Body of pancreas (tissue), 4 donors: ENCODE results near the gene PYGO2. TPM values are rescaled to one million over a fixed set of nuclear protein-coding genes. Genes with fewer than 3 reads are reported as not detected.

ENCODE experiments used
- ATAC-seq: fragments of 150-250 bp; one replicate; pipeline ENCODE4 v1.9.1; 2016
- DNase-seq, 4 donors: peaks; one replicate each; pipeline ENCODE4 v3.0.0-alpha.2; 2019
- H3K27ac ChIP-seq, 4 donors: fragments of 200-600 bp; sonication (generic); 1 replicate in 3 of 4; 2 replicates in 1 of 4; pipeline versions ENCODE4 v1.5.1 to v1.6.1; 2016 to 2019; ENCODE audit warnings: mild to moderate bottlenecking in 1 of 4, mixed read lengths in 1 of 4, moderate library complexity in 1 of 4
- H3K27me3 ChIP-seq, 2 donors: fragments of 200-600 bp; sonication (generic); one replicate each; pipeline ENCODE4 v1.6.0; 2016; ENCODE audit warnings: mild to moderate bottlenecking in 1 of 2
- H3K36me3 ChIP-seq, 2 donors: fragments of 200-600 bp; sonication (generic); replicated peaks in 1 of 2; 2 replicates each; pipeline ENCODE4 v1.5.1; 2016; ENCODE audit warnings: low read depth in 2 of 2; ENCODE audit not compliant: insufficient read depth in 1 of 2
- H3K4me1 ChIP-seq: fragments of 200-600 bp; sonication (generic); one replicate; pipeline ENCODE4 v1.6.0; 2016
- H3K4me3 ChIP-seq, 2 donors: fragments of 200-600 bp; sonication (generic); 1 replicate in 1 of 2; 2 replicates in 1 of 2; pipeline ENCODE4 v1.5.1; 2016 to 2019
- H3K9me3 ChIP-seq, 3 donors: fragments of 200-600 bp; sonication (generic); 1 replicate in 2 of 3; 2 replicates in 1 of 3; pipeline ENCODE4 v1.5.1; 2016
- CTCF ChIP-seq, 7 experiments: fragments of 450-650 bp in 4 of 7; fragments of 200-600 bp in 3 of 7; sonication (generic) in 3 of 7; IDR thresholded peaks; one replicate each; pipeline ENCODE4 v1.5.1; 2016 to 2019; ENCODE audit warnings: antibody characterized with exemption in 7 of 7
- POLR2A ChIP-seq, 3 donors: fragments of 450-650 bp; IDR thresholded peaks; one replicate each; pipeline ENCODE4 v1.6.1; 2016; ENCODE audit warnings: antibody characterized with exemption in 3 of 3, mild to moderate bottlenecking in 2 of 3
- WGBS, 2 donors: methylation state at CpG; one replicate each; pipeline ENCODE4 v1.1.5; 2017; 5-methylcytosine and 5-hydroxymethylcytosine counted together
- intact Hi-C: fragments of 100-400 bp; cut with DNase I; formaldehyde crosslinking; loops from one replicate; pipeline ENCODE4 v1.15.1; 2023
- total RNA-seq, 2 donors: library from RNA; depleted of rRNA; stranded (reverse); fragments of >200 nt; gene quantifications; one replicate each; pipeline ENCODE4 v1.1.0, GENCODE V29; 2016

PYGO2 gene
- total RNA-seq, 2 donors from 2014 or later = 10.9 to 15.2 TPM

- intact Hi-C loops = no loop called here
Measured at GRCh38 chr1:154937988-154938386, 23.6 kb downstream of the PYGO2 start.

GRCh38 chr1:154937085-154937987 is 24.2 kb downstream of the PYGO2 start:
- DNase-seq (peak; percentile 88 to 92 (median 90)), ATAC-seq (peak; percentile 85)
- H3K27me3 ChIP-seq = no peaks in the 10 kb centered on the region
- H3K27ac ChIP-seq = peak overlapping the region; percentile 96 to 100 (median 98)
- intact Hi-C loops = no loop called here
- no peaks in the 10 kb centered on the region for H3K9me3 ChIP-seq
- TF ChIP-seq POLR2A (IDR thresholded peaks at IDR 0.05) (peak in 1 of 3 donors; percentile 65), CTCF (IDR thresholded peaks at IDR 0.05) (peak in 5 of 7 experiments; percentile 15 to 47 (median 33))
- peaks cover 29% of the 10 kb centered on the region for H3K4me1 ChIP-seq
- no peaks in the 10 kb centered on the region for H3K36me3 ChIP-seq
- WGBS, 2 donors = 1% methylated on average over 36 of the region's 36 CpGs
- H3K4me3 ChIP-seq = peak overlapping the region in 1 of 2 donors; percentile 0

More at GRCh38 chr1:154937988-154938386, 23.6 kb downstream of the PYGO2 start:
- Histone ChIP-seq H3K9me3 (no peaks in the 10 kb centered on the region), H3K36me3 (no peaks in the 10 kb centered on the region), H3K4me3 (no peak overlapping the region), H3K27ac (peak overlapping the region; percentile 96 to 100 (median 98)), H3K4me1 (peaks cover 34% of the 10 kb centered on the region), H3K27me3 (no peaks in the 10 kb centered on the region)
- no peak for DNase-seq
- TF ChIP-seq POLR2A (IDR thresholded peaks at IDR 0.05) (no peak), CTCF (IDR thresholded peaks at IDR 0.05) (no peak)
- WGBS, 2 donors = 74 to 79% methylated on average over 8 of the region's 8 CpGs
- ATAC-seq = no peak

- Histone ChIP-seq H3K27me3 (no peaks in the 10 kb centered on the region), H3K9me3 (no peaks in the 10 kb centered on the region), H3K27ac (peak within 1 kb of the TSS; percentile 96 to 100 (median 98)), H3K4me1 (peaks cover 22% of the 10 kb centered on the region), H3K4me3 (peak within 1 kb of the TSS; percentile 30 to 48), H3K36me3 (no peaks in the 10 kb centered on the region)
- DNase-seq (peak; percentile 95 to 97 (median 96)), ATAC-seq (peak; percentile 91)
- TF ChIP-seq CTCF (IDR thresholded peaks at IDR 0.05) (peak in 5 of 7 experiments; percentile 17 to 58 (median 45)), POLR2A (IDR thresholded peaks at IDR 0.05) (peak; percentile 62 to 91 (median 88))
- 0% methylated on average over 45 of the region's 45 CpGs; no CpG with 5 or more reads in 1 of the 2 donors for WGBS, 2 donors
- intact Hi-C loops = no loop called here
Measured at GRCh38 chr1:154936555-154937084, 25.0 kb downstream of the PYGO2 start, which contains the start of gene PMVK. TSS of gene PMVK (minus strand) at chr1:154936719. CDS start at chr1:154936685, 34 bp downstream.

GRCh38 chr1:154935749-154936554 is 25.6 kb downstream of the PYGO2 start:
- TF ChIP-seq POLR2A (IDR thresholded peaks at IDR 0.05) (no peak), CTCF (IDR thresholded peaks at IDR 0.05) (no peak)
- no peak for ATAC-seq
- intact Hi-C loops = no loop called here
- DNase-seq = peak in 1 of 4 donors; percentile 28
- H3K27me3 ChIP-seq = no peaks in the 10 kb centered on the region
- H3K4me3 ChIP-seq = peak overlapping the region; percentile 30 to 48
- H3K36me3 ChIP-seq = no peaks in the 10 kb centered on the region
- 31 to 39% methylated on average over 23 to 27 of the region's 27 CpGs for WGBS, 2 donors
- peaks cover 15% of the 10 kb centered on the region for H3K4me1 ChIP-seq
- H3K9me3 ChIP-seq = no peaks in the 10 kb centered on the region
- H3K27ac ChIP-seq = peak overlapping the region; percentile 96 to 100 (median 98)
